SK-N-MC (cell line): ENCODE data around the gene TP63.

Experiments used
- DNase-seq: peaks from one replicate; pipeline ENCODE4 v3.0.0-alpha.2; 2011; ENCODE audit warnings: low read depth, low spot score
- H3K27ac ChIP-seq: fragments of 200-600 bp; sonication (generic); 2 replicates; pipeline ENCODE4 v1.5.1; 2016; ENCODE audit warnings: mixed run types
- H3K36me3 ChIP-seq: fragments of 200-600 bp; sonication (generic); 2 replicates; pipeline ENCODE4 v1.6.1; 2017; ENCODE audit warnings: antibody characterized with exemption, low read length, mixed read lengths; ENCODE audit not compliant: insufficient read depth
- H3K4me3 ChIP-seq: fragments of 200-600 bp; sonication (generic); 2 replicates; pipeline ENCODE4 v1.5.1; 2016
- H3K9ac ChIP-seq: fragments of 200-600 bp; sonication (generic); 2 replicates; pipeline ENCODE4 v1.8.0; 2017; ENCODE audit warnings: mixed run types, mixed read lengths; ENCODE audit not compliant: insufficient read length
- H3K9me3 ChIP-seq: fragments of 200-600 bp; sonication (generic); 2 replicates; pipeline ENCODE4 v1.6.1; 2017; ENCODE audit warnings: low read depth, mild to moderate bottlenecking, antibody characterized with exemption, low read length, moderate library complexity, mixed read lengths
- EZH2 ChIP-seq: fragments of 200-600 bp; sonication (generic); IDR thresholded peaks from one replicate; pipeline ENCODE4 v1.6.1; 2017; ENCODE audit warnings: antibody characterized with exemption
- FOXP2 ChIP-seq: optimal IDR thresholded peaks from 2 replicates; pipeline ENCODE3; 2011; ENCODE audit warnings: mild to moderate bottlenecking, moderate library complexity; ENCODE audit not compliant: insufficient read depth; ENCODE audit errors: extremely low read length, control extremely low read depth
- POLR2AphosphoS5 ChIP-seq: IDR thresholded peaks from 2 replicates; pipeline ENCODE4 v1.6.1; 2012; ENCODE audit warnings: mild to moderate bottlenecking, low read depth, low read length, borderline replicate concordance

TP63 gene

GRCh38 chr3:189901481-189901880 lies 270.3 kb downstream of the TP63 start:
- Histone ChIP-seq H3K9me3 (no peaks in the 10 kb centered on the region), H3K36me3 (no peaks in the 10 kb centered on the region), H3K27ac (no peak overlapping the region), H3K4me3 (no peak overlapping the region), H3K9ac (no peak overlapping the region)
- TF ChIP-seq FOXP2 (no peak), POLR2AphosphoS5 (no peak), EZH2 (no peak)
- no peak for DNase-seq

GRCh38 chr3:189902230-189903186 lies 271.3 kb downstream of the TP63 start:
- no peak overlapping the region for H3K27ac ChIP-seq
- H3K4me3 ChIP-seq: no peak overlapping the region
- no peaks in the 10 kb centered on the region for H3K36me3 ChIP-seq
- TF ChIP-seq FOXP2: no peak
- TF ChIP-seq EZH2: no peak
- TF ChIP-seq POLR2AphosphoS5: no peak
- H3K9me3 ChIP-seq: no peaks in the 10 kb centered on the region
- H3K9ac ChIP-seq: no peak overlapping the region
- no peak for DNase-seq

- H3K9me3 ChIP-seq: no peaks in the 10 kb centered on the region
- no peak overlapping the region for H3K4me3 ChIP-seq
- TF ChIP-seq FOXP2 (no peak), EZH2 (no peak), POLR2AphosphoS5 (no peak)
- H3K9ac ChIP-seq: no peak overlapping the region
- no peak overlapping the region for H3K27ac ChIP-seq
- DNase-seq: no peak
- H3K36me3 ChIP-seq: no peaks in the 10 kb centered on the region
Measured at GRCh38 chr3:189903562-189904250, 272.5 kb downstream of the TP63 start.

GRCh38 chr3:189907803-189908202 lies 276.6 kb downstream of the TP63 start:
- no peak overlapping the region for H3K9ac ChIP-seq
- TF ChIP-seq FOXP2 (no peak), EZH2 (no peak), POLR2AphosphoS5 (no peak)
- DNase-seq: no peak
- no peak overlapping the region for H3K4me3 ChIP-seq
- no peaks in the 10 kb centered on the region for H3K36me3 ChIP-seq
- no peaks in the 10 kb centered on the region for H3K9me3 ChIP-seq
- H3K27ac ChIP-seq: no peak overlapping the region

GRCh38 chr3:189908646-189909045 lies 277.5 kb downstream of the TP63 start:
- Histone ChIP-seq H3K9me3 (no peaks in the 10 kb centered on the region), H3K4me3 (no peak overlapping the region), H3K9ac (no peak overlapping the region), H3K36me3 (no peaks in the 10 kb centered on the region), H3K27ac (no peak overlapping the region)
- TF ChIP-seq EZH2 (no peak), FOXP2 (no peak), POLR2AphosphoS5 (no peak)
- no peak for DNase-seq

- Histone ChIP-seq H3K36me3 (no peaks in the 10 kb centered on the region), H3K9me3 (no peaks in the 10 kb centered on the region), H3K4me3 (no peak overlapping the region), H3K27ac (no peak overlapping the region), H3K9ac (no peak overlapping the region)
- DNase-seq: no peak
- TF ChIP-seq EZH2 (no peak), FOXP2 (no peak), POLR2AphosphoS5 (no peak)
Measured at GRCh38 chr3:189909139-189909538, 277.9 kb downstream of the TP63 start.

GRCh38 chr3:189909573-189909972 lies 278.4 kb downstream of the TP63 start:
- Histone ChIP-seq H3K9me3 (no peaks in the 10 kb centered on the region), H3K36me3 (no peaks in the 10 kb centered on the region), H3K9ac (no peak overlapping the region), H3K27ac (no peak overlapping the region), H3K4me3 (no peak overlapping the region)
- no peak for TF ChIP-seq EZH2
- TF ChIP-seq FOXP2: no peak
- TF ChIP-seq POLR2AphosphoS5: no peak
- no peak for DNase-seq

- Histone ChIP-seq H3K9me3 (peaks cover 10% of the 10 kb centered on the region; the same call in 1 of the 2 replicates), H3K9ac (no peak overlapping the region), H3K4me3 (no peak overlapping the region), H3K27ac (no peak overlapping the region), H3K36me3 (no peaks in the 10 kb centered on the region)
- no peak for DNase-seq
- TF ChIP-seq FOXP2: no peak
- TF ChIP-seq EZH2: no peak
- TF ChIP-seq POLR2AphosphoS5: no peak
Measured at GRCh38 chr3:189911001-189911400, 279.8 kb downstream of the TP63 start.
